GM12891 (cell line): ENCODE data around the gene NNAT.
A peak's percentile ranks its signal among the peaks of the same experiment; 100 is the strongest.

Source experiments
- DNase-seq: peaks from one replicate; pipeline ENCODE4 v3.0.0; 2011; ENCODE audit warnings: low spot score; ENCODE audit not compliant: insufficient read length
- FAIRE-seq: peaks from 2 replicates; lab custom pipeline; 2011; peaks lifted over from hg19 to GRCh38; lab: Jason Lieb, UNC
- PAX5 ChIP-seq: IDR thresholded peaks from 2 replicates; pipeline ENCODE4 v1.6.1; 2011; ENCODE audit warnings: low read length, moderate library complexity, mild to moderate bottlenecking; ENCODE audit not compliant: insufficient read depth, severe bottlenecking
- POLR2A ChIP-seq: IDR thresholded peaks from 2 replicates; pipeline ENCODE4 v1.6.1; 2011; ENCODE audit warnings: low read depth, low read length, control low read depth
- POLR2AphosphoS5 ChIP-seq: IDR thresholded peaks from 2 replicates; pipeline ENCODE4 v1.6.1; 2011; ENCODE audit warnings: low read depth, low read length, control low read depth
- POU2F2 ChIP-seq: IDR thresholded peaks from 2 replicates; pipeline ENCODE4 v1.6.1; 2011; ENCODE audit warnings: low read depth, mild to moderate bottlenecking, control low read depth, low read length, moderate library complexity
- SPI1 ChIP-seq: IDR thresholded peaks from 2 replicates; pipeline ENCODE4 v1.6.1; 2011; ENCODE audit warnings: low read depth, low read length, control low read depth
- TAF1 ChIP-seq: IDR thresholded peaks from 2 replicates; pipeline ENCODE4 v1.6.1; 2011; ENCODE audit warnings: low read depth, low read length, control low read depth

NNAT gene

DNA sequence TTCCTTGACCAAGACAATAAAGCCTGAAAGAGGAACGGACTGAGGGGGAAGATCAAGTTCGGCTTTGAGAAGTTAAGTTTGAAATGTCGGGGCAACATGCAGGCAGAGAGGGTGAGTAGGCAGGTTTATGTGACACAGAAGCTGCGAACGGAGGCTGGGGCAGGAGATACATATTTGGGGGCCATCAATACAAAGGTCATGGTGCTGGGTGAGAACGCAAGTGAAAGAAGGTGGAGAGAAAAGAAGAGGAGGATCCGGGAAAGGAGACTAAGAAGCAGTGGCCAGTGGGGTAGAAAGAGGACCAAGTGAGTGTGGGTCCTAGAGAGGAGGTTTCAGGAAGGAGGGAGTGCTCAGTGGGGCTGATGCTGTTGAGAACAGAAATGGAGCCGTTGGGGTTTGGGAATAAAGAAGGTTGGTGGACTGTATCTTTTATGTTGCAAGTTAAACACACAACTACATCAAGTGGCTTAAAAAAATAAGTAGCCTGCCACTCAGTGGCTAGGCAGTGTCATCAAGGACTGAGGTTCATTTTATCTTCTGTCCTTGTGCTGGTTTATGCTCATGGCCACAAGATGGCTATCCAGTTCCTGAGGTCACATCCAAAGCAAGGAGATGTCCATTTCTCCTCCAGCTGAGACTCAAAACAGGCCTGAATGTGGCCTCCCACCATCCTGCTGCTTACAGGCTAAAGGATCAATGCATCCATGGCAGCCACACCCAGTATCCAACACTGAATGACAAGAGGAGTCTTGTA is 8.3 kb downstream of the NNAT start:
- FAIRE-seq = no peak
- no peak for TF ChIP-seq POLR2A
- TF ChIP-seq SPI1 = no peak
- DNase-seq = no peak

DNA sequence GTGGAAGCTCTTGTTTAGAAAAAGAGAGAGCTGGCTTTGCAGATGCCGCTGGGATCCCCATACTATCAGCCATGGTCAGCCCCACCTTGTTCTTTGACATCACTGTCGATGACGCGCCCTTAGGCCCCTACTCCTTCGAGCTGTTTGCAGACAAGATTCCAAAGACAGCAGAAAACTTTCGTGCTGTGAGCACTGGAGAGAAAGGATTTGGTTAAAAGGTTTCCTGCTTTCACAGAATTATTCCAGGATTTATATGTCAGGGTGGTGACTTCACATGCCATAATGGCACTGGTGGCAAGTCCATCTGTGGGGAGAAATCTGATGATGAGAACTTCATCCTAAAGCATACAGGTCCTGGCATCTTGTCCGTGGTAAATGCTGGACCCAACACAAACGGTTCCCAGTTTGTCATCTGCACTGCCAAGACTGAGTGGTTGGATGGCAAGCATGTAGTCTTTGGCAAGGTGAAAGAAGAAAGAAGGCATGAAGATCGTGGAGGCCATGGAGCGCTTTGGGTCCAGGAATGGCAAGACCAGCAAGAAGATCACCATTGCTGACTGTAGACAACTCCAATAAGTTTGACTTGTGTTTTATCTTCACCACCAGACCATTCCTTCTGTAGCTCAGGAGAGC is 9.0 kb downstream of the NNAT start:
- no peak for FAIRE-seq
- TF ChIP-seq PAX5 (no peak), SPI1 (no peak), TAF1 (no peak), POU2F2 (no peak), POLR2A (no peak), POLR2AphosphoS5 (no peak)
- no peak for DNase-seq

GRCh38 chr20:37530696-37531095 is 9.6 kb downstream of the NNAT start:
- FAIRE-seq (no peak), DNase-seq (no peak)
- TF ChIP-seq POLR2AphosphoS5 = no peak
- no peak for TF ChIP-seq PAX5
- TF ChIP-seq POU2F2 = no peak
- TF ChIP-seq POLR2A = no peak
- no peak for TF ChIP-seq SPI1
- TF ChIP-seq TAF1 = no peak

DNA sequence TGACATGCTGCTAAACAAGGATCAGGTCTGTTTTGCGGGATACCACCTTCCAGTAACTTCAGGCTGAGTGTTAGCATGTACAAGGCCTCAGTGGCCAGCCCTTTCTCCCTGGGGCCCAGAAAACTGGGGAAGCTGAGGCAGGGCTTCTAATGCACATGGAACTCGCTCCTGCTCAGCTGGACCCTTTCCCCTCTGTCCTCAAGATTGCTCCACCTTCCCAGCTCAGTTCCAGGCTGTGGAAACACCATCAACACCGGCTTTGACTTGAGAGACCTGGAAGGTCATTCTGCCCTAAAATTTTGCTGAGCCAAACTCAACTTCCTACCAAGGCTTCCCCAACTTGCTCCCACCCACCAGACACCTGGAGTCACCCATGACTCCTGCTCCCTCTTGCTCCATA is 10.8 kb downstream of the NNAT start:
- TF ChIP-seq TAF1 (no peak), POU2F2 (no peak), SPI1 (no peak), POLR2A (no peak), PAX5 (no peak), POLR2AphosphoS5 (no peak)
- DNase-seq = no peak
- FAIRE-seq = no peak

DNA sequence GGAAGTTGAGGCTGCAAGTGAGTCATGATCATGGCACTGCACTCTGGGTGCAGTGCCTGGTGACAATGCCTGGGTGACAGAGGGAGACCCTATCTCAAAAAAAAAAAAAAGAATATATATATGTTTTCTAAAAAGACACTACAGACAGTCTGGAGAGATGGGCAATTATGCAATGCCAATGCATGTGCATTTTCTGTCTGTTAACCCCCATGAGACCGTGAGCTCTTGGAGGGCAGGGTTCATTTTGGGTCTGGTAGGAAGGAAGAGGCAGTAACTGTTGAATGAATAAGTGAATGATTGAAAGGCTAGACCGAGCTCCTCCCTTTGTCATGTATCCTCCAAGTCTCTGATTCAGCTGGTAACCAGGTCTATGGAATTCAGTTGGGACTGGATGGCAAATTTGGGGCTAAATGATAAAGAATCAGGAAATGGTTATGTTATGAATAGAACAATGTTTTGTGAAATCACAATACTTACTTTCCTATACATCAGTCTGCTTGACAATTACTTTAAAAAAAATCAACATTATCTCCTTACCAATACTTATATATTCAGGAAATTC is 12.2 kb downstream of the NNAT start:
- DNase-seq (no peak), FAIRE-seq (no peak)
- TF ChIP-seq POU2F2 (no peak), POLR2AphosphoS5 (no peak), POLR2A (no peak), PAX5 (no peak), TAF1 (no peak), SPI1 (no peak)

GRCh38 chr20:37534401-37535157 is 13.5 kb downstream of the NNAT start:
- FAIRE-seq = peak; percentile 90
- no peak for DNase-seq
- TF ChIP-seq POLR2AphosphoS5 (no peak), SPI1 (0 out of 2 replicates have a peak, but pooled peaks have one; percentile 34)

DNA sequence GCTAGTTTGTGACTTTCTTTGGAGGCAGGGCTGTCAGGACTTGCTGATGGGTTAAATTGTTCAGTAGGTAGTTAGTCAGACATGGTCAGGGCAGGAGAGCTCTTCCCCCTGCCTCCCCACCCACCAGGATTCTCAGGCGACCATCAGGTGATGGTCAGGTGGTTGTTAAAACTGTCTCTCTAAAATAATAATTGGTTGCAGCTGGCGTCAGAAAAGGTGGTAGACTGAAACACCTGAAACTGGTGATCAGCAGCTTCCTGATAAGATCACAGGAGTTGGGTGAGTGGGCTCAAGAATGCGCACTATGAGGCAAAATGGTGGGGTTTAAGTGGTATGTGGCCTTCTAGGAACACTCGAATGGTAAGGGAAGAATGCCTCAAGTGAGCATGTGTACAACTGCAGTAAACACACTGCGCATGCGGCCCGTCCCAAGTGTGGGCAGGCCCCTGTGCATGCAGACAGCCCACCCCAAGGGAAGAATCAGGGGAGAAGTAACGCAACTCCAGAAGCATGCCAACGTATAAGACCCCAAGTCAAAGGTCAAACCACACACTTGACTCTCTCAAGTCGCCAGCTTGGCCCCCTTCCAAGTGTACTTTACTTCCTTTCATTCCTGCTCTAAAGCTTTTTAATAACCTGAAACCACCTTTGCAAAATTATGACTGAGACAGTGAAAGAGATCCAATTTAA is 14.5 kb downstream of the NNAT start:
- FAIRE-seq (no peak), DNase-seq (no peak)
- TF ChIP-seq POLR2AphosphoS5 (no peak), POU2F2 (no peak), PAX5 (no peak), SPI1 (no peak), TAF1 (no peak), POLR2A (no peak)

DNA sequence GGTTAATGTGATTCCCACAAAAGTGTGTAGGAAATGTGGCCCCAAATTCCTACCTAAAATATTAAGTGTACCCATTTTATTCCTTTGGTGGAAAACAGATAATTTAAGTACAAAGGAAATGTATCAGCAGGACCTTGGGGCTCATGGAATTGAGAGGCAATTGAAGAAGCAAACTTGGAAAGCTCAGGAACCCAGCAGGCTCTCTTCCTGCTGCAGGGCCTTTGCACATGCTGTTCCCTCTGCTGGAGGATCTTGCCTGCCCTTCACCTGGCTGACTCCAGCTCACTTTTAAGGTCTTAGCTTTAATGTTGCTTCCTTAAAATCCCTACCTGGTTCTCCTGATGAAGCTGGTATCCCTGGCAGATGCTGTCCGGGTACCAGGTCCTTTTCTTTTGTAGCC is 16.5 kb downstream of the NNAT start:
- DNase-seq = no peak
- no peak for FAIRE-seq
- TF ChIP-seq PAX5 (no peak), POU2F2 (no peak), POLR2A (no peak)

- no peak for FAIRE-seq
- DNase-seq = no peak
- TF ChIP-seq SPI1 = no peak
- TF ChIP-seq PAX5 = no peak
- TF ChIP-seq POLR2A = no peak
Observed at GRCh38 chr20:37538003-37538402, 17.0 kb downstream of the NNAT start.
